Psoas muscle (tissue), 8 donors: ENCODE data around the gene ADRA2B. TPM values are rescaled to one million over a fixed set of nuclear protein-coding genes. Genes with fewer than 3 reads are reported as not detected.

Source experiments
- ATAC-seq, 4 donors: fragments of 200-7000 bp; cut with Tn5 transposase; one replicate each; pipeline ENCODE4 v1.9.1; 2020; ENCODE audit warnings: moderate library complexity in 3 of 4, mild to moderate bottlenecking in 2 of 4
- DNase-seq, 2 donors: peaks; one replicate each; pipeline ENCODE4 v3.0.0-alpha.2; 2020
- H3K27ac ChIP-seq: fragments of 200-600 bp; one replicate; pipeline ENCODE4 v1.8.0; 2022
- H3K27me3 ChIP-seq, 3 donors: fragments of 200-600 bp in 1 of 3; one replicate each; pipeline versions ENCODE4 v1.6.1 to v1.8.0; 2013 to 2022; ENCODE audit warnings: low read length in 2 of 3, mild to moderate bottlenecking in 2 of 3, moderate library complexity in 1 of 3; ENCODE audit not compliant: insufficient read depth in 3 of 3
- H3K36me3 ChIP-seq, 2 donors: fragments of 200-600 bp in 1 of 2; one replicate each; pipeline versions ENCODE4 v1.6.1 to v1.8.0; 2013 to 2022; ENCODE audit warnings: low read depth in 1 of 2, mild to moderate bottlenecking in 1 of 2, moderate library complexity in 1 of 2; ENCODE audit not compliant: insufficient read depth in 1 of 2
- H3K4me1 ChIP-seq: fragments of 200-600 bp; one replicate; pipeline ENCODE4 v1.8.0; 2022
- H3K4me3 ChIP-seq: fragments of 200-600 bp; one replicate; pipeline ENCODE4 v1.8.0; 2022; ENCODE audit warnings: mild to moderate bottlenecking
- H3K9me3 ChIP-seq: fragments of 200-600 bp; one replicate; pipeline ENCODE4 v1.8.0; 2022
- CTCF ChIP-seq: fragments of 200-600 bp; IDR thresholded peaks from one replicate; pipeline ENCODE4 v1.8.0; 2022; ENCODE audit warnings: antibody characterized with exemption
- WGBS, 3 donors: extraction: QIAGEN DNeasy Blood & Tissue Kit; methylation state at CpG; one replicate each; pipeline versions ENCODE4 v1.1.6 to v1.1.7; 2013; 5-methylcytosine and 5-hydroxymethylcytosine counted together
- intact Hi-C, 2 donors: fragments of 100-400 bp; cut with DNase I; formaldehyde crosslinking; loops; one replicate each; pipeline versions ENCODE4 v1.11.0 to v1.14.2; 2022
- polyA plus RNA-seq, 3 donors: library from polyadenylated mRNA; stranded (reverse); fragments of 200-250 nt; gene quantifications; one replicate each; pipeline ENCODE4 v1.2.3, GENCODE V29; 2013
- total RNA-seq, 4 donors: library from RNA; stranded (reverse); fragmentation: NEBNext Ultra II Directional in 2 of 4; extraction: Animal tissue kit (Norgen Biotek cat#: 25700) in 2 of 4; gene quantifications; one replicate each; pipeline versions ENCODE4 v1.2.1 to v1.2.4, GENCODE V29; 2021 to 2023
- donor health status: healthy with polysubstance abuse.
- donor health status: DM: no; HTN: no; CAD: no; lungs with moderate emphysema.
- donor health status: Bipolar disorder and iron deficiency.
- donor health status: healthy.
- donor health status: DM: yes; HTN: yes; CAD: no.
- donor health status: DM: no; HTN: no; CAD: no.
- donor health status: DM: no; HTN: no; CAD: no.
- donor health status: DM: yes; HTN: yes; CAD: no.

The ADRA2B gene
- total and polyA plus RNA-seq, 7 donors, result 1.6 to 5.3 (median 2.1) TPM

GRCh38 chr2:96113367-96113677, 3.0 kb downstream of the ADRA2B start:
- no peak overlapping the region for H3K27ac ChIP-seq
- H3K27me3 ChIP-seq, result peaks cover 0 to 23% (median 0%) of the 10 kb centered on the region in 3 donors
- peaks cover 1% of the 10 kb centered on the region for H3K4me1 ChIP-seq
- DNase-seq (no peak), ATAC-seq (no peak)
- no peak for TF ChIP-seq CTCF
- H3K9me3 ChIP-seq, result no peaks in the 10 kb centered on the region
- intact Hi-C loops, result loop anchor here (10.0 kb wide), 1 partner anchor 89 kb away; no protein-coding TSS in a partner anchor
- WGBS, 3 donors, result 89 to 93% (median 90%) methylated on average over 7 of the region's 7 CpGs
- no peaks in the 10 kb centered on the region for H3K36me3 ChIP-seq
- H3K4me3 ChIP-seq, result peak overlapping the region; percentile 66

DNA sequence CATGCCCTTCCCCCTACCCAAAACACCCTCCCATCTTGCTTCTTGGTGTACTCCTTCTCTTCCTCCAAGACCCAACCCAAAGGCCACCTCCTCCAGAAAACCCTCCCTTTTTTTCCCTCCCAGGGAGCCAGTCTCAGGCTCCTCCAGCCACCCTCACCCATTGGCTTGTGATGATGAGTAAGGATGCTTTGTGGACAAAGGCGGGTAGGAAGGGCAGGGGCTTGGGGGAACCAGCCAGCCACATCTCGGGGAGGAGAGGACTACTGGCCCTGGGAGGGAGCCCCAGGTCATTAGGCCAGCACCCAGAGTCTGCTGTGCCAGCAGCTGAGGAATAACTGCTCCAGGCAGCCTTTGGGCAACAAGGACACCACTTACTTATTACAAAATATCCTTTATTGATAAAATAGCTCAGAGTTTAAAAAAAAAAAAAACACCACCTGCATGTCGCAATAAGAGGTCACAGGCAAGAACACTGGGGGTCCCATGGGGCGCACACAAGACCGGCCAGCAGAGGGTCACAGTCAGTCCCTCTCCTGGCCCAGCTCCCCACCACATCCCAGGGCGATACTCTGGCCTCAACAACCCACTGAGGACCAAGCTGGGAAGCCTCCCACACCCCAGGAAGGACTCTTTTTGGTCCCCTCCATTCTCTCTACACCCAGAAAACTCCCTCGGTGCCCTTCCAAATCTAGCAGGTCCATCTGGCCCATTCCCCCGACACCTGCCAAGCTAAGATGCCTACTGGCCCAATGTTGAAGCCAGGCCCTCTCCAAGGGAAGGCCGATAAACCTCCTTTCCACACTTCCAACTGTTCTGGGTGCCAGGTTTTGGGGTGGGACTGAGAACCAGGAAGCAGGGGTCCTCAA, 3.6 kb downstream of the ADRA2B start:
- intact Hi-C loops, result loop anchor here (10.0 kb wide), 1 partner anchor 88 kb away; no protein-coding TSS in a partner anchor
- Histone ChIP-seq H3K4me3 (peak overlapping the region; percentile 66), H3K27me3 (peaks cover 0 to 23% (median 0%) of the 10 kb centered on the region in 3 donors), H3K36me3 (no peaks in the 10 kb centered on the region), H3K4me1 (no peaks in the 10 kb centered on the region), H3K9me3 (no peaks in the 10 kb centered on the region), H3K27ac (no peak overlapping the region)
- TF ChIP-seq CTCF, result no peak
- whole genome bisulfite sequencing, 3 donors, result 81 to 89% (median 83%) methylated on average over 9 of the region's 9 CpGs
- no peak for DNase-seq
- no peak for ATAC-seq

- H3K27me3 ChIP-seq, result peaks cover 0 to 23% (median 0%) of the 10 kb centered on the region in 3 donors
- no peak overlapping the region for H3K4me3 ChIP-seq
- H3K27ac ChIP-seq, result no peak overlapping the region
- intact Hi-C loops, result loop anchor here (10.0 kb wide), 1 partner anchor 87 kb away; no protein-coding TSS in a partner anchor
- H3K9me3 ChIP-seq, result no peaks in the 10 kb centered on the region
- DNase-seq, result no peak
- no peaks in the 10 kb centered on the region for H3K4me1 ChIP-seq
- no peaks in the 10 kb centered on the region for H3K36me3 ChIP-seq
- TF ChIP-seq CTCF, result no peak
- WGBS, 3 donors, result 79 to 94% (median 90%) methylated on average over 6 to 7 of the region's 7 CpGs
- no peak for ATAC-seq
Measured at GRCh38 chr2:96111823-96112500, 4.4 kb downstream of the ADRA2B start.

- WGBS, 3 donors, result 80 to 89% (median 81%) methylated on average over 4 of the region's 4 CpGs
- ATAC-seq (no peak), DNase-seq (no peak)
- no peaks in the 10 kb centered on the region for H3K36me3 ChIP-seq
- H3K27me3 ChIP-seq, result peaks cover 0 to 17% (median 0%) of the 10 kb centered on the region in 3 donors
- H3K4me3 ChIP-seq, result no peak overlapping the region
- no peaks in the 10 kb centered on the region for H3K4me1 ChIP-seq
- no peak for TF ChIP-seq CTCF
- H3K27ac ChIP-seq, result no peak overlapping the region
- H3K9me3 ChIP-seq, result no peaks in the 10 kb centered on the region
- intact Hi-C loops, result loop anchor here (10.0 kb wide), 1 partner anchor 86 kb away; no protein-coding TSS in a partner anchor
Measured at GRCh38 chr2:96111257-96111640, 5.1 kb downstream of the ADRA2B start.
